PFSK-1 (cell line): ENCODE data around the gene PDCD7.

Experiments
- FOXP2 ChIP-seq: optimal IDR thresholded peaks from 2 replicates; pipeline ENCODE3; 2011; ENCODE audit warnings: borderline replicate concordance, control low read depth, inconsistent platforms; ENCODE audit not compliant: insufficient read depth; ENCODE audit errors: extremely low read length, extremely low read depth
- POLR2AphosphoS5 ChIP-seq: IDR thresholded peaks from 2 replicates; pipeline ENCODE4 v1.6.1; 2012; ENCODE audit warnings: low read depth, mild to moderate bottlenecking, control low read depth, low read length, moderate library complexity
- REST ChIP-seq, 2 experiments: IDR thresholded peaks; 2 replicates each; pipeline versions ENCODE4 v1.6.1 to v1.8.0; 2011 to 2012; ENCODE audit warnings: low read depth in 2 of 2, low read length in 2 of 2, control low read depth in 1 of 2, inconsistent platforms in 1 of 2, mild to moderate bottlenecking in 1 of 2, moderate library complexity in 1 of 2; ENCODE audit not compliant: insufficient read depth in 1 of 2
- SIN3A ChIP-seq: IDR thresholded peaks from 2 replicates; pipeline ENCODE4 v1.6.1; 2012; ENCODE audit warnings: mild to moderate bottlenecking, low read length, moderate library complexity, borderline replicate concordance; ENCODE audit not compliant: insufficient read depth
- TAF1 ChIP-seq: IDR thresholded peaks from 2 replicates; pipeline ENCODE4 v1.6.1; 2012; ENCODE audit warnings: low read length, control low read depth, borderline replicate concordance; ENCODE audit not compliant: insufficient read depth

Gene PDCD7

GRCh38 chr15:65068403-65068788, 65.2 kb downstream of the PDCD7 start:
- no peak for TF ChIP-seq FOXP2
- no peak for TF ChIP-seq TAF1
- no peak for TF ChIP-seq REST (IDR thresholded peaks at IDR 0.05; ENCODE audit: insufficient read depth in 1 of 2, low read depth in 2 of 2, low read length in 2 of 2)
- no peak for TF ChIP-seq POLR2AphosphoS5
- no peak for TF ChIP-seq SIN3A

- TF ChIP-seq POLR2AphosphoS5 (no peak), TAF1 (no peak), REST (IDR thresholded peaks at IDR 0.05; ENCODE audit: insufficient read depth in 1 of 2, low read depth in 2 of 2, low read length in 2 of 2) (no peak), FOXP2 (no peak)
Measured at GRCh38 chr15:65067645-65068402, 65.8 kb downstream of the PDCD7 start, which contains the start of gene RASL12. Gene RASL12, minus strand, starts transcription at chr15:65067991. Its CDS starts 156 bp downstream, at chr15:65067835.
